ENCODE measurements around the gene LRIG2. TPM values are rescaled to one million over a fixed set of nuclear protein-coding genes. Genes with fewer than 3 reads are reported as not detected.
A peak's percentile ranks its signal among the peaks of the same experiment; 100 is the strongest.

LRIG2 gene
- polyA plus RNA-seq, 1 donor from 2014 or later = 7.3 TPM

DNA sequence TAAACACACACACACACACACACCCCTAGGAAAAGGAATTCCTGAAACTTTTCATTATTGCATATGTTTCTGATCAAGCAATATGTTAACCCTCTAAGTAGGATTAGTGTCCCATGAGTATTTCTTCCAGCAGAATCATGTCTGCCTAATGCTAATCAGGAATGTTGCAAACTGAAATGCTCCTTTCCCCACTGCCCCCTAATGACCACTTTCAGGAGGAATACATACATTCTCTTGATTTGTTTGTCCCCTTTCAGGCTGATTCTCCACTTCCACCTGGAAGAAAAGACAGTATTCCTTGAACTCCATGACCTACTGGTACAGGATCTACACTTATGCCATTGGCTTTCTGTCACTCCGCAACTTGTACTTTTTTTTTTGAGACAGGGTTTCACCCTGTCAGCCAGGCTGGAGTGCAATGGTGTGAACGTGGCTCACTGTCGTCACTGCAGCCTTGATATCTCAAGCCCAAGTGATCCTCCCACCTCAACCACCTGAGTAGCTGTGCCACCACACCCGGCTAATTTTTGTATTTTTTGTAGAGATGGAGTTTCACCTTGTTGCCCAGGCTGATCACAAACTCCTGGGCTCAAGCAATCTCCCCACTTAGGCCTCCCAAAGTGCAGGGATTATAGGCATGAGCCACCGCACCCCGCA lies 56.7 kb downstream of the LRIG2 start:
- no peak overlapping the region for H3K4me3 Mint-ChIP-seq
- H3K27me3 Mint-ChIP-seq = no peaks in the 10 kb centered on the region
- H3K36me3 Mint-ChIP-seq = no peaks in the 10 kb centered on the region
- peaks cover 0 to 5% (median 1%) of the 10 kb centered on the region in 3 donors for H3K4me1 Mint-ChIP-seq
- H3K9me3 Mint-ChIP-seq = no peaks in the 10 kb centered on the region
- H3K27ac Mint-ChIP-seq = peak overlapping the region in 1 of 3 donors; percentile 20

DNA sequence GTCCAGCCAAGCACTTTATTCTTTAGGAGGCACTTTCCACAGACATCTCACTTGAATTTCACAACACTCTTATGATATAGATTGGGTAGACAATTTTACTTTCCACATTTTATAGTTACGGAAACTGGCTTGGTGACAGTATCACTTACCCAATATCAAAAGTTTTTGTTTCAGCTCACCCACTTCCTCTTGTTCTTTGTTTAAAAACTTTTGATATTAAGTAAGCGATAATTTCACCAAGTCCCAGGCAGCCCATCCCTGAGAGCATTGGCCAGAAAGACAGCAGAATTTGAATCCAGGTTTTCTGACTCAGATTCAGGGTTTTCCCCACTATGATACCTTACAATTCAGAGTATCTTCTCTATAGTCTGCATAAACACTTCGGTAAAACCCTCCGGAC lies 60.0 kb downstream of the LRIG2 start:
- H3K27ac Mint-ChIP-seq = peak overlapping the region in 1 of 3 donors; percentile 21
- H3K36me3 Mint-ChIP-seq = no peaks in the 10 kb centered on the region
- H3K9me3 Mint-ChIP-seq = no peaks in the 10 kb centered on the region
- H3K27me3 Mint-ChIP-seq = no peaks in the 10 kb centered on the region
- no peak overlapping the region for H3K4me3 Mint-ChIP-seq
- peaks cover 0 to 5% (median 1%) of the 10 kb centered on the region in 3 donors for H3K4me1 Mint-ChIP-seq

DNA sequence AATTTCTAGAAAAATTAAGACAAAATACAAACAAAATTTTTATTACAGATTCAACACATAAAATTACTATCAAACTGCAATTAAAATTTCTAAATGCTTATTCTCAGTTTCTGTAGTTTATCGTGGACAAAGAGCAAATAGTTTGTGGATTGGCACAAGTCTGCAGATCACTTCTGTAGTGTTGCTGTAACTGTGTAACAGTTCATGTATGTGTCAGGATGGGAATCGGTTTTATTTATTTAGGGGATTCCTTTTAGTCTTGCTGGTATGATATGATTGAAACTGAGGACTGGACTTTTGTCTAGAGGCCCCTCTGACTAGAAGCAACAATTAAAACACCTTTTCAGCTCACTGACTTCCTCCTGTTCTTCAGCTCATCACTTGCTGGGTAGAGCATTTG lies 60.8 kb downstream of the LRIG2 start:
- Mint-ChIP-seq H3K9me3 (no peaks in the 10 kb centered on the region), H3K4me1 (peaks cover 0 to 5% (median 0%) of the 10 kb centered on the region in 3 donors), H3K27ac (no peak overlapping the region), H3K27me3 (no peaks in the 10 kb centered on the region), H3K4me3 (no peak overlapping the region), H3K36me3 (peaks cover 2% of the 10 kb centered on the region)

DNA sequence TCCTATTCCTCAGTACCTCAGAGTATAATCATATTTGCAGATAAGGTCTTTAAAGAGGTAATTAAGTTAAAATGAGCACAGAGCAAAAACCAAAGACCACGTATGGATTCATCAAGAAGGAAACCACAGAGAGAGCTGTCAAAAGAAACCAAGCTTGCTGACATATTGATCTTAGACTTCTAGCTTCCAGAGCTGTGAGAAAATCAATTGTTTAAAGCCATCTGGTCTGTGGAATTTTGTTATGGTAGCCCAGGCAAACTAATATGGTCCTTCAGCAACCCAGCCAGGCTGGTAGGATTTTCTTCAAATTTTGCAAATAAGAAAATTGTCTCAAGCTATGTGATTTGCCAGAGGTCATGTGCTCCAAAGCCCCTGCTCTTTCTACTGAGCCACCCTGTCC lies 62.5 kb downstream of the LRIG2 start:
- H3K9me3 Mint-ChIP-seq = no peaks in the 10 kb centered on the region
- H3K27ac Mint-ChIP-seq = no peak overlapping the region
- no peaks in the 10 kb centered on the region for H3K27me3 Mint-ChIP-seq
- H3K4me1 Mint-ChIP-seq = peaks cover 0 to 5% (median 0%) of the 10 kb centered on the region in 3 donors
- no peak overlapping the region for H3K4me3 Mint-ChIP-seq
- peaks cover 2% of the 10 kb centered on the region for H3K36me3 Mint-ChIP-seq

DNA sequence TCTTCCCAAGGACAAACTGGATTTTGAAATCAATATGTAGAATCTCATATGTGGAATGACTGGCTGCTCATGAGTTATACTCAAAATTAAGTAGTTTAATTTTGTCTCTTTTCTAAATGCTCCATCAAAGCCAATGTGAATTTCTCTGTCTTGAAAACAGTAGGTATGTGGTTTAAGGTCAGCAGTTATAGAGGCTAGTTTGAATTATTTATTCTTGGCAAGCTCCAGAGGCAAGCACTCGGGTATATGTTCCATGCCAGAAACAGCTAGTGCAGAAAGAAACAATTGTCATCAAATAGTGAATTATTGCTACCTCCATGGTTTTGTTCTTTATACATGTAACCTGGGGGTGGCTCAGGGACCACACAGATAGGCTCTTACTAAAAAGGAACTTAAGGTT lies 63.5 kb downstream of the LRIG2 start:
- no peak overlapping the region for H3K27ac Mint-ChIP-seq
- peaks cover 0 to 3% (median 2%) of the 10 kb centered on the region in 3 donors for H3K4me1 Mint-ChIP-seq
- H3K9me3 Mint-ChIP-seq = no peaks in the 10 kb centered on the region
- H3K27me3 Mint-ChIP-seq = no peaks in the 10 kb centered on the region
- H3K36me3 Mint-ChIP-seq = peaks cover 2% of the 10 kb centered on the region
- no peak overlapping the region for H3K4me3 Mint-ChIP-seq

DNA sequence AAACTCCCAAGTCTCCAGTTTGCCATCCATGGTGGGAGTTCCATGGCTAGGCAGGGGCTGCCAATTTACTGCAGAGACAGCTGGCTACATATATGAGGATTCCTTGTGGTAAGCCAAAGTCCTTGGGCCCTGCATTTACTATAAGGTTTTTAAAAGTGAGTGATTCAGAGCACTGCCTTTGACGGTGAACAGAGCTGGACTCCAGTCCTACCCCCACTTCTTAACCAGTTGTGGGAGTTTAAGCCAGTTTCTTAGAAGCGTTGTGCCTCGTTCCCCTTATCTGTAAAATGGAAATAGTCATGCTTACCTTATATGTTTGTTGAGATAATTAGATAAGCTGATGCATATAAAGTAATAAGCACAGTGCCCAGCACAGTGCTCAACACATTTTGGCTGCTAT lies 64.6 kb downstream of the LRIG2 start:
- no peaks in the 10 kb centered on the region for H3K9me3 Mint-ChIP-seq
- H3K36me3 Mint-ChIP-seq = peaks cover 2% of the 10 kb centered on the region
- no peaks in the 10 kb centered on the region for H3K27me3 Mint-ChIP-seq
- H3K4me1 Mint-ChIP-seq = peaks cover 0 to 2% (median 1%) of the 10 kb centered on the region in 3 donors
- H3K4me3 Mint-ChIP-seq = no peak overlapping the region
- H3K27ac Mint-ChIP-seq = peak overlapping the region in 1 of 3 donors; percentile 4

DNA sequence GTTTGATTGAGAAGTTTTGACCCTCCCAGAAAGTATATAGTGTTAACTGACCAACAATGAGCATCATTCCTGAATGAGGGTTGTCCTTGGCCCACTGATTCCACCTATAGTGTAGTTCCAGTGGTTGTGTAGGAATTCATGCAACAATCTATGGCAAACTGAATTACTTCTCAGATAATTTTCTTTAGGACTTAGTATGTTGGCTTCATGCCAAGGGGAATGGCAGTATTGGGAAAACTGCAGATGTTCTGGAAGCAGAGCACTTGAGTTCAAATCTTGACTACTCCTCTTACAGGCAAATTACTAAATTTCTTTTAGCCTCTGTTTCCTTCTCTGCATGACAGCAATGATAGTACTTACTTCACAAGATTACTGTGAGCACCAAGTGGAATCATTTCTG lies 65.8 kb downstream of the LRIG2 start:
- H3K27ac Mint-ChIP-seq = peak overlapping the region in 1 of 3 donors; percentile 14
- no peak overlapping the region for H3K4me3 Mint-ChIP-seq
- H3K27me3 Mint-ChIP-seq = no peaks in the 10 kb centered on the region
- peaks cover 2% of the 10 kb centered on the region for H3K36me3 Mint-ChIP-seq
- H3K4me1 Mint-ChIP-seq = peaks cover 0 to 2% (median 1%) of the 10 kb centered on the region in 3 donors
- H3K9me3 Mint-ChIP-seq = no peaks in the 10 kb centered on the region

DNA sequence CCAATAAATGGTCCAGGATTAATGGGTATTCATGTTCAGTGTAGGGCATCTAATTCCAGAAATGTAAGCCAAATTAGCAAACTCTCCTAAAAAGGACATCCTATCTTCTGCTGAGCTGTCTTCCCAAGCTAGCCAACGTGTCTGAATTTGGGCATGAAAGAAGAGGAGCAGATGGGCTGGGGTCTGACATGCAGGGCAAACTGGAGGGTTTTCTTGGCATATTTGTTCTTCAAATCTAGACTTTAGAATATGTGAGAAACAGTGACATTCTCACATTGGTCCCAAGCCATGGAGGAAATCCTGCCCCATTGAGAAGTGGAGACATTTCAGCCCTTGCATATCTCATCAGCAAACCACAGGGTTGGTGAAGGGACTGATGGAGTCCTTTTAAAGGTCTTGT lies 67.2 kb downstream of the LRIG2 start:
- H3K9me3 Mint-ChIP-seq = no peaks in the 10 kb centered on the region
- H3K4me3 Mint-ChIP-seq = no peak overlapping the region
- no peaks in the 10 kb centered on the region for H3K27me3 Mint-ChIP-seq
- H3K4me1 Mint-ChIP-seq = peaks cover 0 to 2% (median 1%) of the 10 kb centered on the region in 3 donors
- peaks cover 2% of the 10 kb centered on the region for H3K36me3 Mint-ChIP-seq
- H3K27ac Mint-ChIP-seq = no peak overlapping the region

DNA sequence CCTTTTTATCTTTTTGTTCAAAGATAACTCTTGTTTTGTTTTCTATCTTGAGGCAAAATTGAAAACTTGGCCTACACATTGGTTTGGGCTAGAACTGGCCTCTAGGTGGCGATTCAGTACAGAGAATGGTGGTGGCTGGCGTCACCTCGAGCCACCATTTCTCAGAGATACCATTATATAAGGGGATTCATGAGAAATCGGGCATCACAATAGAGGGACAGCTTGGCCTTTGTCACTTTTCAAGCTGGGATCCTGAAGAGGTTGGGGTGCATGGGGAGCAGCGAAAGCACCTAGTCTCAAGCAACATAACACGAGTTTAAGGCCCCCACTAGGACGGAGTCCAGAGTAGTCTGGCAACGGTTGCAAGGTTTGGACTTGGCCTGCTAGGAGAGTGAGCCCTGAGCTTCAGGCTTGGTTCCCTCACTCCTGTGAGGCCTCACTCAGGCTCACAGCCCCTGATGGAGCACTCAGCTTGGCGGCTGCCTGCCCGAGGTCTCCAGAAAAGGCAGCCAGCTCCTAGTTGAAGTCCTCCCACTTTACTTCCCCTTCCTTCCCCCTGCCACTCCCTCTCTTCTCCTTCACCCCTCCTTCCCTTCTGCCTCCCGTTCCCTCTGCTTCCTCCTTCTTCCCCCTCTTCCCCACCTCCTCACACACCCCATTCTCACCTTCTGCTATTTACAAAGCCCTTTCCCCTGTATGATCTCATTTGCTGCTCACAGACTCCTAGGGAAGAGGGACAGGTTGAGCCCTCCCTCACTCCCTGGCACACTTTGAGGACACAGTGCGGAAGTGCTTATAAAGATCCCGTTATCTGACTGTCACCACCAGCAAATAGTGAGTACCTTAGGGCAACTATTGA lies 67.8 kb downstream of the LRIG2 start:
- H3K4me1 Mint-ChIP-seq = peaks cover 0 to 2% (median 1%) of the 10 kb centered on the region in 3 donors
- no peaks in the 10 kb centered on the region for H3K27me3 Mint-ChIP-seq
- peaks cover 2% of the 10 kb centered on the region for H3K36me3 Mint-ChIP-seq
- H3K9me3 Mint-ChIP-seq = no peaks in the 10 kb centered on the region
- no peak overlapping the region for H3K27ac Mint-ChIP-seq
- no peak overlapping the region for H3K4me3 Mint-ChIP-seq

DNA sequence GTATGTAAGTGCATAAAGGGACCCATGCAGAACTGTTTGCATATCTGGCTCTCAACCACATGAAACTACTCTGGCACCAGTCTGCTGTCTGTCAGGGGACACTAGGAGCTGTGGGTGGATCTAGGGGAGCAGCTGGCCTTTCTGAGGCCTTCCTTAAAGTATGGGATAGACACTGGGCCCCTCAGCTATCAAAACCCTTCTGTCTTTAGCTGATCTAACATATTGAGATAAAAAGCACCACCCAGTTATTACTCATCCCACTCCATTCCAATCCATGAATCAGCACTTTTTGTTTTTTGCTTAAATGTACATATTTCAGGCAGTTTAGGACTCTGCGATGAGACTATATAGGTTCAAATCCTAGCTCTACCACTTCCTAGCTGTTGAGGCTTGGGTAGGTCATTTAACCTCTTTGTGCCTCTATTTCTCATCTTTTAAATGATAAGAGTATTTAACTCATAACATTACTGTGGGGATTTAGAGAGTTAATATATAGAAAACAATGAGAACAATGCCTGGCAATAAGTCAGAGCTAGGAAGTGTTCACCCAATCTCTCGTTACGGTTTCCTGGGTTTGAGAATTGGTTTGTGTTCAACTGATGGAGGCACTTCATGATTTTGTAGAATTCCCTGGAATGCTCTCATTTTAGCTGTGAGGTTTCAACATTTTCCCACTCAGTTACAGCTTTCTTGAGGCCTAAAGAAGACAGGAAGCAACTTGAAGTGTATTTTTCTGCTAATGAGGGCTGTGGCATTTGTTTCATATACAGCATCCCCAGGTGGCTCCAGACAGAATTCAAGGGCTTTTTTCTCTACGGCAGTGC lies 68.9 kb downstream of the LRIG2 start:
- H3K4me1 Mint-ChIP-seq = peaks cover 0 to 2% (median 1%) of the 10 kb centered on the region in 3 donors
- H3K4me3 Mint-ChIP-seq = no peak overlapping the region
- H3K27me3 Mint-ChIP-seq = no peaks in the 10 kb centered on the region
- H3K36me3 Mint-ChIP-seq = peaks cover 2% of the 10 kb centered on the region
- H3K27ac Mint-ChIP-seq = no peak overlapping the region
- no peaks in the 10 kb centered on the region for H3K9me3 Mint-ChIP-seq

DNA sequence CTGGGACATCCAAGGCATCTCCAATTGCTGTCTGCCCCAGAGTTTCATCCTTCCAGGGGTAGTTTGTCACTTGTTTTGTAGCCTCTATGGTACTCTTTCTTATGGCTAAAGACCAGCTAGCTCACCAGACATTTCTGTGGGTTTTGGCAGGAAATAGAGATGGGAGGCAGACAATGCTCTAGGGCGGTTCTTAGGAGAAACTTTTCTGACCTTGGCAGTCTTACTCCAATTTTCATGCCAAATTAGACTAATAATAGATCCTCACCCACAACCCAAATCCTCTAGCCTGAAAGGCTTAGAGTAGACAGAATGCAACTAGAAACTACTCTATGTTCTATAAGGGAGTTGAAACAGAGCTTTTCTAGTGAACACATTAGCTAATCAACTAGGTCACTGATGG lies 69.8 kb downstream of the LRIG2 start:
- peaks cover 0 to 2% (median 1%) of the 10 kb centered on the region in 3 donors for H3K4me1 Mint-ChIP-seq
- H3K4me3 Mint-ChIP-seq = no peak overlapping the region
- H3K27ac Mint-ChIP-seq = no peak overlapping the region
- H3K27me3 Mint-ChIP-seq = no peaks in the 10 kb centered on the region
- H3K36me3 Mint-ChIP-seq = peaks cover 2% of the 10 kb centered on the region
- no peaks in the 10 kb centered on the region for H3K9me3 Mint-ChIP-seq

DNA sequence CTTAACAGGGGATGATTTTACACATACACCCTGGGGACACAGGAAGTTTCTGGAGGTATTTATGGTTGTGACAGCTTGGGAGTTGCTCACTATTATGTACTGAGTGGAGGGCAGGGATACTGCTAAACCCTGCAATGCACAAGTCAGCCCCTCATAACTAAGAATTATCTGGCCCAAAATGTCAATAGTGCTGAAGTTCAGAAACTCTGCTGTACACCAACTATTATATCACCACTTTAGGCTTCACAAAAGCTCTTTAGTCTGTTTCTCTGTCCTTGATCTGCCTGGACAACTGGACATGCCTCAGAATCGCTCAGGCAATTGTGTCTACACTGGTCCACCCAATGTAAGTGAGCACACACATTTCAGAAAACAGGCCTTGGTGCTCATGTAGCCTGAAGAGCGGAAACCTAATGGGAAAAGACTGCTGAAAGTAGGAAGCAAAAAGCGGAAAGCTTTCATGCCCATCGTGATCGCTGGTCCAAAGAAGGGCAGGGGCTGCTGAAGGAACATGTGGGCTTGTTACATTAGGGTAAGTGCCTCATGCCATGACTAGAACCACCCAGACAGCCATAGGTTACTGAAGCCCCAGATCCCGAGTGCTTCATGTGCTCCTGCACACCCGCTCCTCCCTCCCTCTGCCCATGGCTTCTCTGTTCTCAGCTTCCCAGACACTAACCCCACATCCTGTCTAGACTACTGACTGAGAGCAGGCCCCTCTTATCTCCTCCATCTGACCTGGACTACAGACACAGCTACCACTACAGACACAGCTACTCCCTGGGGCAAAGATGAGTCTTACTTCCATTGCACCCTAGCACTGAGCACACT lies 73.5 kb downstream of the LRIG2 start:
- H3K36me3 Mint-ChIP-seq = no peaks in the 10 kb centered on the region
- no peaks in the 10 kb centered on the region for H3K9me3 Mint-ChIP-seq
- peaks cover 0 to 3% (median 0%) of the 10 kb centered on the region in 3 donors for H3K4me1 Mint-ChIP-seq
- H3K4me3 Mint-ChIP-seq = no peak overlapping the region
- peak overlapping the region in 1 of 3 donors; percentile 32 for H3K27ac Mint-ChIP-seq
- H3K27me3 Mint-ChIP-seq = peaks cover 2% of the 10 kb centered on the region

DNA sequence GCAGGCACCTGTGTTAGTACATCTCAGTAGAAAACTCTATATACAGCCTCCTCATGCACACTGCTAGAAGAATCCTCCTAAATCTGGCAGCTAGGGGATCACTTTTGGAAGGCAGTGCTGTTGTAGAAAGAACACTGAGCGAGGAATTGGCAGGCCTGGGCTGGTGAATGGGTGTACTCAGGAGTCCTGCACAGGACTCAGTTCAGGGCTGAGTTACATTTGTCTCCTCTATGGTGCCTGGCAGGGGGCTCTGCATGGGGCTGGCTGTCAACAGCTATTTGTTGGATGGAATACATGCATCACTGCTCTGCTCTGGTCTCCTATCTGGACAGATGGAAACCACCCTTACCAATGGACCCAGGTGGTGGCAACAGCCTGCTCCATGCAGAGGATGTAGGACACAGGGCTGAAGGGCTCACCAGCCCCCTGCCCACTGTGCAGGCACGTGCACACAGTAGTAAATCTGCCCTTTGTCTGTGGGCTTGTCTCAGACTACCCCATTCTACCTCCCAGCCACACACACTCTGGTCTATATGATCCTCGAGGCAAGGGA lies 74.2 kb downstream of the LRIG2 start:
- Mint-ChIP-seq H3K27ac (no peak overlapping the region), H3K36me3 (no peaks in the 10 kb centered on the region), H3K4me1 (peaks cover 0 to 3% (median 0%) of the 10 kb centered on the region in 3 donors), H3K4me3 (no peak overlapping the region), H3K27me3 (peaks cover 3% of the 10 kb centered on the region), H3K9me3 (no peaks in the 10 kb centered on the region)

DNA sequence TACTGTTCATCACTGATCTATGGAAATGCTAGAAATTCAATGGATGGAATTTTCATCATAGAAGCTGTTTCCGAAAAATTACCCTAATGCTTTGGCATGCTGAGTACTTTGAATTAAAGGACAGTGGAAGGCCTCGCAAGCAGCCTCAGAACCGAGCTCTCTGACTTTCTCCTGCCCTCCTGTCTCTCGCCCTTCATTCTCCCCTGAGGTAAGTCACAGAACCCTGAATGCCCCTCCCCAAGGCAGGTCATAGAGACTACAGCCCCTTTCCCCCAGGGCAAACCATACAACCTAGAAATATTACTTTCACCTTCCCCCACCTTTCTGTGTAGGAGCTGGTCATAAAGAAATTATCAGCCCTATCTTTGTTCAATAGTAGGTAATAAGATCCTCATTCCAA lies 74.8 kb downstream of the LRIG2 start:
- Mint-ChIP-seq H3K4me1 (peaks cover 0 to 3% (median 0%) of the 10 kb centered on the region in 3 donors), H3K27ac (no peak overlapping the region), H3K27me3 (peaks cover 3% of the 10 kb centered on the region), H3K4me3 (no peak overlapping the region), H3K36me3 (no peaks in the 10 kb centered on the region), H3K9me3 (no peaks in the 10 kb centered on the region)
